NCI-H446 (cell line): ENCODE data around the gene HACD2.

ENCODE experiments used
- DNase-seq, 2 experiments: peaks; one replicate each; lab custom pipeline; 2025; lab: John Stamatoyannopoulos, UW

The HACD2 gene

DNA sequence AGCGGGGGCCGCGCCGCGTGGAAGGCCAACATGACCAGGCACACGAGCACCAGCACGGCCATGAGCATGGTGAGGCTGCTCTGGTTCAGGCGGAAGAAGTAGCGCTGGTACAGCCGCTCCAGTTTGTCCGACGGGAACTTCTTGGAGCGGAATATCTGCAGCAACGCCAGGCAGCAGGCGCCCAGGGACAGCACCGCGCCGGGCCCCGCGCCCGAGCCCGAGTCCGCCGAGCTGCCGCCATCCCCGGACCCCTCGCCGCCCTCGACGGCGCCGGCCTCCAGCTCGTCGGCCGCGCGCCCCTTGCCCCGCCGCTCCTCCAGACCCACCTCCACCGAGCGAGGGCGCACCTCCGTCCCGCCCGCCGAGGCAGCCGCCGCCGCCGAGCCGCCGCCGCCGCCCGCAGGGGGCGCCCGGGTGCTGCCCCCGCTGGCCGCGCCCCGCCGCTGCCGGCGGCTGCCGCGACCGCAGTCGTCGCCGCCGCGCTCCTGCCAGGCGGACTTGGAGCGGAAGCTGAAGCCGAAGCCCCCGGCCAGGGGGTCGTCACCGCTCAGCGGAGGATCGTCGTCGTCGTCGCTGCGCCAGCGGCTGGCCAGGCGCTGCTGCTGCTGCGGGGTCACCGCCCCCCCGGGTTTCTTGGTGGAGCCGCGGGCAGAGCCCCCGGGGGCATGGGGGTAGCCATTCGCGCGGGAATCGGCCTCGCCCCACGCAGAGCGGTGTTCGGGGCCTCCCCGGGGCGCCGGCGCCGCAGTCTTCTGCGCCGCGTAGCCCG lies 136.9 kb downstream of the HACD2 start:
- DNase-seq: no peak

DNA sequence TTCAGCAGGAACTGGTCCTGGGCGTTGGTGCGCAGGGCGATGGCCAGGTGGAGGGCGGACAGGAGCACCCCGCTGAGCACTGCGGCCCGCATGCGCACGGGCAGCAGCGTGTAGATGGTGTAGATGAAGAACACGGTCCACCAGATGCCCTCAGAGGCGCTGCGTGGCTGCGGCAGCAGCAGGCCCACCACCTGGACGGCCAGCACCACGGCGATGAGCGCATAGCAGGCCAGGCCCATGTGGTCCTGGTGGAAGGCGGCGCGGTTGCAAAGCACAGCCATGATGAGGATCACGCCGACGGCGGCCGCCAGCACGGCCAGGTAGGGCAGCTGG lies 137.5 kb downstream of the HACD2 start:
- no peak for DNase-seq

DNA sequence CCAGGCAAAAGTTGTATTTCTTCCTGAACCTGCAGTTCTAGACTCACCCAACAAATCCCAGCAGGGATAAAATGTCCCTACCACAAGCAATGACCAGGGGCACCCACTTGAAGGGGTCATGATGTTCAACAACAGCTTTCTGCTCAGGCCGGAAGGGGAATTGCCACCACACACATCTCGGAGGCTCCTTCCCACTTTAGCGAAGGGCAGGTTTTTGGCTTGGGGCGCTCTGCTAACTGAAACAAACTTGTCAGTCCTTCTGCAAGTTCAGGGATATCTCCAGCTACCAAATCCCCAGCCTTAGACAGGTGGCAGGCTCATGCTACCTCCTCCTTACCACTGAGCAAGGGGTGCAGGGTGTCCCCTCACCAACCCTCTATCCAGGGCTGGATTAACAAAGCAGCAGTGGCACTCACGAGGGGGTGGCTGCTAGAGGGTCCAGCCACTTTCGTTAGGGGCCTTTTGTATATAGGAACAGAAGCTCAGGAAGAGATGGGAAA lies 138.2 kb downstream of the HACD2 start:
- no peak for DNase-seq

DNA sequence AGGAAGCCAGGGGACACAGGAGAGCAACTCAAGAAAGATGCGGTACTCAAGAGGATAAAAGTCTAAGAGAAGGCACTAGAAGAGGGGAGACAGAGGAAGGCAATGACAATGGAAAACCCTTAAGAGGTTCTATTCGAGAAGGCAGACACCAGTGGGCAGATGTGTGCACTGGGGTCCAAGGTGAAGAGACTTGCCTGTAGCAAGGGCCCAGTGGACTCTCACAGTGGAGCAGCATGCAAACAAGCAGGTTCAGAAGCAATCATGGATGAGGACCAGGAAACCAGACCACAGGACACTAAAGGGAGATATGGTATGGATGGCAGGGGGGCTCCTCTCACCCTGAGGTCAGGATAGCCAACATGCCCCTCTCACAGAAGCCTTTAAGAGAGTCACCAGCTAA lies 138.6 kb downstream of the HACD2 start:
- no peak for DNase-seq

DNA sequence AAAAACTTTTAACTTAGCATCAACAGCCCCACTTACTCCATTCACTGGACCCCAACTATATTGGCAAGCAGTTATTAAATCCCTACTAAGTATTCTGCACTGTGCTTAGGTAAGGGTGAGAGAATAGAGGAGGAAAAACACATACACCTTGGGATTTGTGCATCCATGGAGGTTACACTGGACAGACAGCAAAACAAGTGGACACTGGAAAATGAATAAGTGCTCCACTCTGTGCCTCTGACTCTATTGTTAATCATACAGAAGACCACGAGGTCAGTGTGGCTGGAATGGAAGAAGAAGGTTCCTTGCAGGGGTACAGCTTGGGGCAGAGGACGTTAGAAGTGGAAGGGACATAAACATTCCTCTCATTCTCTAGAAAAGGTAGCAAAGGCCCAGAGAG lies 139.2 kb downstream of the HACD2 start:
- no peak for DNase-seq

DNA sequence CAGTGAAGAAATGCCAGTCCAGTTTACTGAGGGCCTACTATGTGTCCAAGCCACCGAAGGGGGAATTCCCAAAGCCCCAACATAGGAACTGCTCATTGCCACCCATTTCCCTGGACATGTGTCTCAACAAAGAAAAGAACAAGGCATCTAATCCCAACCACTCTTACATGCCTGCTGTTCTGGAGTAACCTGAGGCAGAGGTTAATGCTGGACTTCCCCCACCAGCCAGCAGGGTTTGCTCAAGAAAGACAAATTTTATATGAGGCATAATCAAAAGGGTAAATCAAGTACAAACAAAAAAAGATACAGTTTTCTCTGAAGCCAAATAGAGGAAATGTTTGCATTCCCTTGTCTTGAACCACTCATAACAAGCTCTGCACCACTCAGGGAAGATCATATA lies 140.1 kb downstream of the HACD2 start:
- DNase-seq: no peak

DNA sequence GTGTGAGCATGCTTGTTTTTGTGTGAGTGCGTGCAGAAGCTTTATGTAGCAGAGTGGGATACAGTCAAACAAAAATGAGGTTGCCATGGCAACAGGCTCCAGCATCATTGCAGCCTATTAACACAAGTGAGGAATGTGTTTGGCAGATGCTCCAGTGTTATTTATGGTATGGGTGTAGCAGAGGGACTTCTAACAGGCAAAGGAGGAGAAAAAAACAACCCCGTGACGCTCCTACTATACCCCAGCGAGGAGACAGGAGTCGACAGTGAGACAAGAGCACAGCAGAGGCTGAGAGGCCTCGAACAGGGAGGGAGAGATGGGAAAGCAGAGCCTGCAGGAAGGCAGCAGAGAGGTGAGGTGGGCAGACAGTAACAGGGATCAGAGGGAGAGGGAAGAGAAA lies 140.8 kb downstream of the HACD2 start:
- DNase-seq: peak in 1 of 2 experiments; percentile 34

DNA sequence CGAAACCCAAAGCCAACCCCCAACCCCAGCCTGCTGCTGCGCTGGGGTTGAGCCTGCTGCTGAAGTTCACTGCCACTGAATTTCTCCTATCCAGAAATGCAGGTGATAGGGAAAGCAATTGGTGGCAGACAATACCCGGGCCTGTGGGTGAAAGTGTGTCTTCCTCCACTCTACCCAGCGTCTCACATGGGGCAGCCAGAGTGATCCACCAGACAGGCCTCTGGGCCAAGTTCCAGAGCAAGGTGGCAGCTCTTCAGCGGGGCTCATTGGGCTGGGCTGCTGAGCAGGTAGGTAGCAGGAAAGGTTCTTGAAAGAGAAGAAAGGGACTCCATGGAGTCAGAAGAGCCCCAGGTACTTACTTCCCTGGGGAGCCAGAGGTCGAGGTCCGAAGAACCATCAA lies 141.9 kb downstream of the HACD2 start:
- DNase-seq: no peak

DNA sequence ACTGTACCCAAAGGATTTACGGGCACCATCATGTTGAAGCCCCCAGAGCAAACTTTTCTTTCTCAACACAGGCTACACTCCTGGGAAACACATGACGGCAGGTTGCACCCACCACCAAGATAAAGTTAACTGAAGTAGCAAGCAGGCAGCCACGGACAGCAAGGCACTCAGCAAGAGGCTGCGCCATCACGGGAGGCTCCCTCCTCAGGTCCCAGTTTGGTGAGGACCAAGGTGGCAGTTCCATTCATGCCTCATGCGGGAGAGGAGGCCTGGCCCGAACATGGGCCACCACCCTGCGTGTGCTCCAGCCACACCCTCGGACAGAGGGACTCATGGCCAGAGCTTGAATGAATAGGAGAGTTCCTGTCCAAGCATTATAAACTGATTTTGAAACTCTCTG lies 142.7 kb downstream of the HACD2 start:
- DNase-seq: no peak
